Right ventricle myocardium inferior (tissue), 1 donor: ENCODE data around the gene TM4SF4. TPM values are rescaled to one million over a fixed set of nuclear protein-coding genes. Genes with fewer than 3 reads are reported as not detected.

Experiments
- ATAC-seq: fragments of 200-7000 bp; cut with Tn5 transposase; one replicate; pipeline ENCODE4 v1.9.1; 2020; ENCODE audit warnings: mild to moderate bottlenecking, moderate library complexity
- DNase-seq: peaks from one replicate; pipeline ENCODE4 v3.0.0; 2021; ENCODE audit errors: missing footprints
- intact Hi-C: fragments of 100-400 bp; cut with DNase I; formaldehyde crosslinking; loops from one replicate; pipeline ENCODE4 v1.11.0; 2022
- total RNA-seq: library from RNA; stranded (reverse); fragmentation: NEBNext Ultra II Directional; extraction: Animal tissue kit (Norgen Biotek cat#: 25700); gene quantifications from one replicate; pipeline ENCODE4 v1.2.1, GENCODE V29; 2021
- donor health status: DM: no; HTN: yes; CAD: no; lungs with severe emphysema.

Gene TM4SF4
- total RNA-seq, 1 donor from 2014 or later: not detected

GRCh38 chr3:149497966-149498670 lies 23.6 kb downstream of the TM4SF4 start:
- intact Hi-C loops: no loop called here
- ATAC-seq: no peak
- no peak for DNase-seq

- intact Hi-C loops: no loop called here
- DNase-seq (no peak), ATAC-seq (no peak)
Measured at GRCh38 chr3:149501524-149501923, 27.0 kb downstream of the TM4SF4 start.

- no peak for ATAC-seq
- DNase-seq: no peak
- intact Hi-C loops: no loop called here
Measured at GRCh38 chr3:149502438-149502837, 27.9 kb downstream of the TM4SF4 start.

- DNase-seq (no peak), ATAC-seq (no peak)
- intact Hi-C loops: no loop called here
Measured at GRCh38 chr3:149506540-149506939, 32.0 kb downstream of the TM4SF4 start.

GRCh38 chr3:149506965-149507364 lies 32.5 kb downstream of the TM4SF4 start:
- ATAC-seq (no peak), DNase-seq (no peak)
- intact Hi-C loops: no loop called here

- peak; percentile 42 for ATAC-seq
- intact Hi-C loops: no loop called here
- DNase-seq: peak; percentile 68
Measured at GRCh38 chr3:149507491-149508324, 33.2 kb downstream of the TM4SF4 start.

- ATAC-seq (no peak), DNase-seq (no peak)
- intact Hi-C loops: no loop called here
Measured at GRCh38 chr3:149509526-149509925, 35.0 kb downstream of the TM4SF4 start.

- intact Hi-C loops: loop anchor here (5.0 kb wide), 1 partner anchor 262 kb away; no protein-coding TSS in a partner anchor
- ATAC-seq (no peak), DNase-seq (no peak)
Measured at GRCh38 chr3:149510480-149510879, 36.0 kb downstream of the TM4SF4 start.

GRCh38 chr3:149511040-149511626 lies 36.6 kb downstream of the TM4SF4 start:
- DNase-seq: no peak
- intact Hi-C loops: loop anchor here (1.0 to 5.0 kb wide), 2 partner anchors 206 to 261 kb away; no protein-coding TSS in a partner anchor
- ATAC-seq: no peak

- DNase-seq: peak; percentile 67
- ATAC-seq: peak; percentile 75
- intact Hi-C loops: loop anchor here (5.0 kb wide), 1 partner anchor 260 kb away; no protein-coding TSS in a partner anchor
Measured at GRCh38 chr3:149512073-149512782, 37.7 kb downstream of the TM4SF4 start.

- ATAC-seq (no peak), DNase-seq (no peak)
- intact Hi-C loops: loop anchor here (5.0 kb wide), 1 partner anchor 258 kb away; no protein-coding TSS in a partner anchor
Measured at GRCh38 chr3:149514471-149514870, 40.0 kb downstream of the TM4SF4 start.

GRCh38 chr3:149515249-149515648 lies 40.8 kb downstream of the TM4SF4 start:
- ATAC-seq: no peak
- no peak for DNase-seq
- intact Hi-C loops: no loop called here

GRCh38 chr3:149516920-149517319 lies 42.4 kb downstream of the TM4SF4 start:
- intact Hi-C loops: no loop called here
- ATAC-seq (no peak), DNase-seq (no peak)

- intact Hi-C loops: no loop called here
- ATAC-seq (no peak), DNase-seq (no peak)
Measured at GRCh38 chr3:149519912-149520311, 45.4 kb downstream of the TM4SF4 start.

GRCh38 chr3:149523512-149524299 lies 49.2 kb downstream of the TM4SF4 start:
- DNase-seq (no peak), ATAC-seq (no peak)
- intact Hi-C loops: no loop called here

GRCh38 chr3:149527531-149528339 lies 53.2 kb downstream of the TM4SF4 start:
- ATAC-seq (peak; percentile 55), DNase-seq (no peak)
- intact Hi-C loops: loop anchor here (1.0 kb wide), 1 partner anchor 190 kb away; no protein-coding TSS in a partner anchor

- intact Hi-C loops: no loop called here
- no peak for ATAC-seq
- DNase-seq: no peak
Measured at GRCh38 chr3:149528340-149528650, 53.8 kb downstream of the TM4SF4 start.
